IgD-negative memory B cell (primary cell): ENCODE measurements around the gene TLE1. TPM values are rescaled to one million over a fixed set of nuclear protein-coding genes. Genes with fewer than 3 reads are reported as not detected.

Experiments used
- H3K27ac Mint-ChIP-seq, 3 donors: one replicate each; pipeline ENCODE4 v1.8.0; 2020 to 2022; ENCODE audit warnings: mild to moderate bottlenecking in 3 of 3, mixed read lengths in 3 of 3, moderate library complexity in 1 of 3
- H3K27me3 Mint-ChIP-seq: one replicate; pipeline ENCODE4 v1.8.0; 2021; ENCODE audit warnings: mixed read lengths
- H3K36me3 Mint-ChIP-seq: one replicate; pipeline ENCODE4 v1.8.0; 2020; ENCODE audit warnings: mild to moderate bottlenecking, mixed read lengths
- H3K4me1 Mint-ChIP-seq, 3 donors: one replicate each; pipeline ENCODE4 v1.8.0; 2020 to 2022; ENCODE audit warnings: mixed read lengths in 3 of 3, mild to moderate bottlenecking in 1 of 3
- H3K4me3 Mint-ChIP-seq, 4 donors: one replicate each; pipeline ENCODE4 v1.8.0; 2020 to 2022; ENCODE audit warnings: mild to moderate bottlenecking in 4 of 4, mixed read lengths in 4 of 4, moderate library complexity in 3 of 4
- H3K9me3 Mint-ChIP-seq, 3 donors: one replicate each; pipeline ENCODE4 v1.8.0; 2020 to 2021; ENCODE audit warnings: mixed read lengths in 3 of 3, mild to moderate bottlenecking in 1 of 3
- polyA plus RNA-seq: library from polyadenylated mRNA; unstranded; fragments of 300-500 nt; fragmentation: Illumina TruSeq; gene quantifications from one replicate; pipeline ENCODE4 v1.2.3, GENCODE V29; 2021

TLE1 gene
- polyA plus RNA-seq, 1 donor from 2014 or later: 115 TPM

DNA sequence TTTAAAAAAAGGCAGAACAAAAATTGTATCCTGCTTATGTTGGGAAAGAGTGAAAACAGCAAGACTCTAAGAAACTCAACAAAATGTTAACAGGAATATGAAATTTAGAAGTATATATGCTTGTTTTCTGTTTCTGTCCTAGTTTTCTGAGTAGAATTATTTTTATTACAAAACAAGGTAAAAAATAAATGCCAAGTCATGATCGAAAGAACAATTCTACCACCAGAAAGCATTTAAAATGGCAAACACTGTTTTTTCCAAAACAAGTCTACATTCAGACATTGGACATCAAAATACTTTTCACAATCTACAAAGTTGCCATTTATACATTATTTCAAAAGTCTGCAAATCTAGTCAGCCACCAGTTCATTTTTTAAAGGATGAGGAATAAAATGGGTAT is 102.6 kb downstream of the TLE1 start:
- H3K9me3 Mint-ChIP-seq: peaks cover 0 to 3% (median 0%) of the 10 kb centered on the region in 3 donors
- H3K27me3 Mint-ChIP-seq: no peaks in the 10 kb centered on the region
- no peak overlapping the region for H3K4me3 Mint-ChIP-seq
- H3K36me3 Mint-ChIP-seq: peaks cover 31% of the 10 kb centered on the region
- H3K4me1 Mint-ChIP-seq: peaks cover 0 to 1% (median 0%) of the 10 kb centered on the region in 3 donors
- no peak overlapping the region for H3K27ac Mint-ChIP-seq

DNA sequence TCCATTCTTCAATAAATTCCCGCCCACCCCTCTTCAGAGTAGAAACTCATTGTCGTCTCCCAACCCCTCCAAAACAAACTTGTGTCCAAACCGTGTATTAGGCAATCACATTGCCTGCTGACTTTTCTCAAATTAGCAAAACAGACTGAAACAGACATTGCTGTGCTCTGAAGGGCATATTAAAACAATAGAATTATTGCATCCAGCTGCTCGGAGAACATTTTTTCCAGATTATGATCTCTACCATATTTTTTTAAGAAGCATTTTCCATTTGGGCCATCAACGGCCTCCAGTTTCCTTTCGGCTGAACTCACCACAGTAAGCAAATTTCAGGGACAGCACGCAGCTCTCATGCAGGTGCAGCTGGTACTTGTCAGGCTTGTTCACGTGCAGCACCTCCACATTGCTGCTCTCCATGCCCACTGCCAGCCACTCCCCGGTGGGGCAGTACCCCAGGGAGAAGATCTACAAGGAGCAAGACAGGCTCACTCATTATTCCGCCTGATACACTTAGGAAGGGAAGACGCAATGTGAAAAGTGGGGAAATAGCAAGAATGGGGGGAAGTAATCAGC is 104.1 kb downstream of the TLE1 start:
- H3K27me3 Mint-ChIP-seq: no peaks in the 10 kb centered on the region
- H3K36me3 Mint-ChIP-seq: peaks cover 31% of the 10 kb centered on the region
- peaks cover 0 to 1% (median 0%) of the 10 kb centered on the region in 3 donors for H3K4me1 Mint-ChIP-seq
- no peak overlapping the region for H3K4me3 Mint-ChIP-seq
- H3K9me3 Mint-ChIP-seq: peaks cover 0 to 3% (median 0%) of the 10 kb centered on the region in 3 donors
- H3K27ac Mint-ChIP-seq: peak overlapping the region in 2 of 3 donors; percentile 33 to 92

DNA sequence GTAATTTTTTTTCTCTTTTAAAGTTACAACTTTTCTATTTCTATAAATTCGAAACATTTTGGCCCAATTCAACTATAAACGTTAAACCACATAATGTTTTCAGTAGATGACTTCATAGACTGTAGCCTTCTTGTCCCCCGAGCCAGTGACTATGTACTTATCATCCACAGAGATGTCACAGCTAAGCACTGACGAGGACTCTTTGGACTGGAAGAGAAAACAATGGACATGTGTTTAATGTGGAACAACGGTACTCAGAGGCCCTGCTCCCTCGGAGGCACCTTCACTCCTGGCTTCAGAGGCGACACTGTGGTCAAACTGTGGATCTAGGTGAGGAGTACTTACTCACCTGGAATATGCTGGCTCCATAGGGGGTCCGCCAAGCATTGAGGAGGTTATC is 105.2 kb downstream of the TLE1 start:
- peaks cover 26% of the 10 kb centered on the region for H3K36me3 Mint-ChIP-seq

DNA sequence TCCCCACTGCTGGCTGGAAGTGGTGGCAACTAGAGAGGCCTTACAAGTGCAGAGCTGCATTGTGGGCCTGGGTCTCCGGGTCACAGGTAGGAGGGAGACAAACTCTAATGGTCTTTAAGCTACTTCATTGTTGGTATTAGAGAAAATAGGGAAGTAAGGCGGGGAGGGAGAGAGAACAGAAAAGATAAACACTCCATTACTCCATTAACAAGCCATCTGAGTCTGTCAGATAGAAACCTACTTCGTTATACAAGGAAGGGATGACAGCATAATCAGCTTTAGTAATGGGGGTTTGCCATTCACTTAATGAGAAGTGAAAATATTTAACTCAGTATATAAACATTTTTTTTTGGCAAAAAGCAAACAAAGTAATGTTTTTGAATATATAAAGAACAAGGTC is 107.4 kb downstream of the TLE1 start:
- H3K27ac Mint-ChIP-seq: no peak overlapping the region
- peaks cover 17% of the 10 kb centered on the region for H3K36me3 Mint-ChIP-seq
- H3K4me1 Mint-ChIP-seq: peaks cover 0 to 5% (median 4%) of the 10 kb centered on the region in 3 donors
- H3K9me3 Mint-ChIP-seq: peaks cover 0 to 3% (median 0%) of the 10 kb centered on the region in 3 donors
- H3K4me3 Mint-ChIP-seq: no peak overlapping the region
- H3K27me3 Mint-ChIP-seq: no peaks in the 10 kb centered on the region

More for the DNA sequence above, 105.2 kb downstream of the TLE1 start:
- no peak overlapping the region for H3K27ac Mint-ChIP-seq
- H3K4me1 Mint-ChIP-seq: peaks cover 0 to 4% (median 0%) of the 10 kb centered on the region in 3 donors
- no peak overlapping the region for H3K4me3 Mint-ChIP-seq
- peaks cover 0 to 3% (median 0%) of the 10 kb centered on the region in 3 donors for H3K9me3 Mint-ChIP-seq
- no peaks in the 10 kb centered on the region for H3K27me3 Mint-ChIP-seq

DNA sequence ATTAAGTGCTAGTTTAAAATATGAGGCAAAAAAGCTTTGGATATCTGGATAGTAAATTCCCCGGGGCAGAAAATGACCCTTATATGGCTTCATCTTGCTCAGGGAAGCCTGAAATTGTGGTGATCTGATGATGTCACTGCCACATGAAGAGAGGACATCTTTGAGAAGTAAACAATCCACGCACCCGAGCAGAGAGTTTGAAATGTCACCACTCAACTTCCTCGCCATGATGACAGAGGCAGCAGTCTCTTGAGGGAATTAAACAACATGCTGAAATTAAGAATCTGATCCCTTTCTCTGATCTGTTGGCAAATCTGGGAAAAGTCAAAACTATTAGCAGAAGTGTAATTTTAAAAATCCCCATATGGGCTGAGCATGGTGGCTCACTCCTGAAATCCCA is 110.0 kb downstream of the TLE1 start:
- no peak overlapping the region for H3K4me3 Mint-ChIP-seq
- peaks cover 15% of the 10 kb centered on the region for H3K36me3 Mint-ChIP-seq
- H3K27me3 Mint-ChIP-seq: no peaks in the 10 kb centered on the region
- no peaks in the 10 kb centered on the region for H3K9me3 Mint-ChIP-seq
- no peak overlapping the region for H3K27ac Mint-ChIP-seq
- H3K4me1 Mint-ChIP-seq: peaks cover 4 to 11% (median 9%) of the 10 kb centered on the region in 3 donors

DNA sequence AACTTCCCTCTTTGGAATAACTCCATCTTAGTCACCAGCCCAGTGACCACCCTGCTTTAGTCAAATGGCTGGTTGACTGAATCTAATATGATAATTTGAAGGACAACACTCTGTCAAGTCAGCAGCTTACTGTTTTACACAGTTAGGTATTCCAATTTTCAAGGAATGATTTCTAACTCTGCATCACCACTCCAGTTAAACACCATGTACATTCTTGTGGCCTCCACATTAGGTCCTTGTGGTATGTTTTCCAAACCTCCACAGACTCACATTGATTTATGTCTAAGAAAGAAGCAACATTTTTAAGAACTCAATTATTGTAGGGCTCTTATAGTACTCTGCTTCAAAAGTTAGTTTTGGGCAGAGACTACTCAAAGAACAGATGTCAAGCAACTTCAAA is 110.7 kb downstream of the TLE1 start:
- Mint-ChIP-seq H3K27ac (no peak overlapping the region), H3K4me3 (no peak overlapping the region), H3K9me3 (no peaks in the 10 kb centered on the region), H3K36me3 (peaks cover 11% of the 10 kb centered on the region), H3K4me1 (peaks cover 4 to 11% (median 11%) of the 10 kb centered on the region in 3 donors), H3K27me3 (no peaks in the 10 kb centered on the region)

DNA sequence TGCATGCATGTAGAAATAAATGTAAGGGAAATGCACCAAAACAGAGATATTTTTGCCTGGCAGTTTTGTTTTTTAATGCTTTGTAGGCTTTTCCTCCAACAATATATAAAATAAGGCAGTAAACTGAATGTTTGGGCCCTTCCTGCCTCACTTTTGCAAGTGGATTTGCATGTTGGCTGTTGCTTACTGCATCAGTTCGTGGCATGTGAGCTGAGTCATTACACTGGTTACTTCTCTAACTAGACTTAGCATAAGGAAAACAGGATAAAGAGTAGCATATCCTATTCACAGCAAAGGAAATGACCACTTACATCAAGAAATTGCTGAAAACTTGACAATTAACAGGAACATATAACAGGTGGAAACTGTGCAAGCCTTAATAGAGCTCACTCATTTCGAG is 113.4 kb downstream of the TLE1 start:
- H3K27me3 Mint-ChIP-seq: no peaks in the 10 kb centered on the region
- no peak overlapping the region for H3K27ac Mint-ChIP-seq
- peaks cover 4 to 16% (median 11%) of the 10 kb centered on the region in 3 donors for H3K4me1 Mint-ChIP-seq
- peaks cover 9% of the 10 kb centered on the region for H3K36me3 Mint-ChIP-seq
- H3K9me3 Mint-ChIP-seq: no peaks in the 10 kb centered on the region
- no peak overlapping the region for H3K4me3 Mint-ChIP-seq

DNA sequence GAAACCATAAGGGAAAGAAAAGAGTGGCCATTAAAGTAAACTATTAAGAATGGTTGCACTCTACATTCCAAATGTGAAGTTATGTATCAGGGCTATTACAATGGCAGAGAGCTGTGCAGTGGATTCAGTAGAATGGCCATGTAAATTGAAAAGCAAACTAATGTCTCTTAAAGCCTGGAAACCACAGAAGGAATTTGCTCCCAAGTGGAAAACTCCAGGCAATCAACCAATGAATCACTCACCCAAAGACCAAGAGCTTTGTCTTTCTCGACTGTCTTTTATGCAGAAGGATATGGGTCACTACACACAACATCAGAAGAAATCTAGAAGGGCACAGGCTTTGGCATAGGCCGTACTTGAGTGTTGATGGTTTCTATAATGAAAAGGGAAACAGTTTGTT is 114.9 kb downstream of the TLE1 start:
- H3K27ac Mint-ChIP-seq: no peak overlapping the region
- no peak overlapping the region for H3K4me3 Mint-ChIP-seq
- no peaks in the 10 kb centered on the region for H3K27me3 Mint-ChIP-seq
- peaks cover 8% of the 10 kb centered on the region for H3K36me3 Mint-ChIP-seq
- H3K4me1 Mint-ChIP-seq: peaks cover 4 to 16% (median 10%) of the 10 kb centered on the region in 3 donors
- no peaks in the 10 kb centered on the region for H3K9me3 Mint-ChIP-seq

DNA sequence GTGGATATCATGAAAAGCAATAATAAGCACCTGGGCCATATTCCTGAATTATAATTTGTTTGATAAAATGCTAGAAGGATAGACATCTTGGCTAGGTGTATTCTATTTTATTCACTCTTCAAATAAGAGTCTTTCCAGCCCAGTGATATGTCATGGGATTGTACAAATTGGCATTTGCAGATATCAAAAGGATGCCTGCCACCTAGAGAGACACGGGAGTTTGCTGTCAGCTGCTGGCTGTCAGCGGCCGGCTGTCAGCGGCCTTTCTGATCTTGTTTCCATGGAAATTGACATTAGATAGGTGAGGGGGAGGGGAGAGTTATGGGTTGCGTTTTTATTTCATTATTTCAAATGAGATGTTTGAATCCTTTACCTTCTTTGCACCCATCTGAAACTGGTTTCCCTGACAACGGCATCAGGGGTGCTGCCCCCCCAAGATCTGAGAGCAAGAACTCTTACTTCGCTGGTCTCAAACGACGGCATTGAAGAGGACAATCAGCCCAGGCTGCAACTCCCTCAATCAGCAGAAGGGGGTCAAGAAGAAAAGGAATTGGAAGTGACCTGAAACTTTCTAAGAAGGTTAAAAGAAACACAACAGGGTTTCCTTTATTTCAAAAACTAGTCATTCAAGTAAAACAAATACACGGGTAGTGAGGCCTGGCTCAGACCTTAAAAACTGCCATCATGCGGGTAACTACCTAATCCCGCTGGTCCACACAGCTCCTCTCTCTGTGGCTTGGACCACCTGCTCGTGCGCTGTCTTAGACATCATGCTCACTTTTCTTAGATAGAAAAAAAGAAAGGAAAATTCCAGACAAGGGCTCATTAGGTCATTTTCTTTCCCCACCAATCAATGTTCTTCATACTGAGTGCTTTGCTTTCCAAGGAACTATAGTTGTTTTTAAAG is 115.7 kb downstream of the TLE1 start:
- Mint-ChIP-seq H3K36me3 (peaks cover 5% of the 10 kb centered on the region), H3K4me3 (no peak overlapping the region), H3K9me3 (no peaks in the 10 kb centered on the region), H3K27me3 (no peaks in the 10 kb centered on the region), H3K27ac (no peak overlapping the region), H3K4me1 (peaks cover 4 to 13% (median 7%) of the 10 kb centered on the region in 3 donors)

DNA sequence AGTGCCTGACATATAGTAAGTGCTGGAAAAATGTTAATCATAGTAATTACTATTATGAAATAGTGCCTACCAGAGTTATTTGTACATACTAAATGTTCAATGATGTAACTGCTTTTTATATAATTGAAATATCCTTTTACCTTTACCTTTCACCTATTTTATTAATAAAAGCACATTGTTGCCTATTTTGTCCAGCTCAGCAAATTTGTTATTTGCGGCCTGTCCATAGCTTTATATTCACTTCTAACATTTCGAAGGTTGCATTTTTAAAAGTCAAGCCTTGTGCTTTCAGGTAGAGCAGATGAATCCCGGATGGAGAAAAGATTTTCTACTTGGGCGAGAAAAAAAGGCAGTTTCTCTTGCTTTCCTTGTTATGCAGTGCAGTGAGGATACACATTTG is 119.3 kb downstream of the TLE1 start:
- no peaks in the 10 kb centered on the region for H3K9me3 Mint-ChIP-seq
- H3K27me3 Mint-ChIP-seq: no peaks in the 10 kb centered on the region
- no peak overlapping the region for H3K27ac Mint-ChIP-seq
- H3K4me1 Mint-ChIP-seq: peaks cover 0 to 10% (median 1%) of the 10 kb centered on the region in 3 donors
- H3K36me3 Mint-ChIP-seq: peaks cover 5% of the 10 kb centered on the region
- no peak overlapping the region for H3K4me3 Mint-ChIP-seq

DNA sequence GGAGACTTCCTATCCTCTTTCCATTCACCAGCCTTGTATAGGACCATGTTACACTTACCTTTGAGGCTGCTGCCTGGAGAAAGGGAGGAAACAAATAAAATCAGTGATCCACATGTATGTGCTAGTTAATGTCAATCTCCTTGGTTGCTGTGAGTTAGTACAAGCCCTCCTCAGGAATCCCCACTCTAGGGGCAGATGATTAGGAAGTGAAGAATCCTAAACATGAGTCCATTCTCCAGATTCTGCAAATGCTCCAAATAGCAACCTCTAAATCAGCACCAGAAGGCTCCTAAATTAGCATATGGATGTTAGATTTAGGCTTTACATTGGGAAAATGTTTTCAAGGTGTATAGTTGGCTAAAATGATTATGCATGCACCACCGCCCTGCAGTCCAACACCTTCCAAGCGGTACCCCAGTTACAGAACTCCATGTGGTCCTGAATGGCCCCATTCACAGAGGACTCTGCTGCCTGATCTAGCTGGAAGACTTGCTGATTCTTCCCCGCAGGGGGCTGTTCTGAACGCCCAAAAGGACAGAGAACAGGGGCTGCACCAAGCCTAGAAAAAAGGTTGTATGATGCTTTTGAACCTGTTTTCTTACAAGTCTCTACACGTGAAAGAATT is 123.2 kb downstream of the TLE1 start:
- no peaks in the 10 kb centered on the region for H3K27me3 Mint-ChIP-seq
- H3K4me1 Mint-ChIP-seq: peaks cover 3 to 11% (median 6%) of the 10 kb centered on the region in 3 donors

DNA sequence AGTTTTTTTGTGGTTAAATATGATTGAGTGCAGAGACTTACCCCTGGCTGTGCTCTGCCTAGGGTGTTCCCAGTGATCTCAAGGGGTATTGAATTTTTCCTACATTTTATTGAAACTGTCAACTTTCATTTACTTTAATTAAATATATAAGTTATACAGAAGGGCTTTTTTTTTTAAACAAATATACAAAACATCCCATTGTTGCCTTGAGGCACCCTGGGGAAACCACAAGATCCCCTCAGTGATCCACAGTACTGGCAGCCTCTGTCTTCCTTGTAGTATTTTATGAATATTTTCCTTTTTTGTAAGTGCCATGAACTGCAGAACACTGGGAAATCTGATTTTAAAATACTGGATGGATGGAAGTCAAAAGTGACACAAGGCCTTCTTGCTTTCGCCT is 123.7 kb downstream of the TLE1 start:
- Mint-ChIP-seq H3K36me3 (no peaks in the 10 kb centered on the region), H3K9me3 (no peaks in the 10 kb centered on the region), H3K27ac (no peak overlapping the region), H3K4me3 (no peak overlapping the region), H3K4me1 (peaks cover 6 to 15% (median 10%) of the 10 kb centered on the region in 3 donors), H3K27me3 (no peaks in the 10 kb centered on the region)

More for the DNA sequence above, 123.2 kb downstream of the TLE1 start:
- no peak overlapping the region for H3K4me3 Mint-ChIP-seq
- H3K36me3 Mint-ChIP-seq: no peaks in the 10 kb centered on the region
- H3K9me3 Mint-ChIP-seq: no peaks in the 10 kb centered on the region
- no peak overlapping the region for H3K27ac Mint-ChIP-seq

DNA sequence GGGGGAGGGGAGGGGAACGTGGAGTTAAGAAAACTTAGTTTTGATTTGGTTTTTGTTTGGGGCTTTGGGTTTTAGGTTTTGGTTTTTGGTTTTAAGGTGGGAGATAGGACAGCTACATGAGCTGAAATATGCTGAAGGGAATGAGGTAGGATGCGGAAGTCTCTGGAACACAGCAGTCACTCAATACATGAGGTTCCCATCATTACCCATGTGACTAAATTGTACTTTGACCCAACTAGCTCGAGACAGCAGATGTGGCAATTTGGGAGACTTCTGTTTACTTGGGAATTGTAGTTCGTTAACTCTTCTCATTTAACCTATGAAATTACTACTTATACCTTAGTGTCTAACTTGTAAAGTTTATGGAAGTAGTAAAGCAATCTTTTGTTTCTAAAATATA is 124.2 kb downstream of the TLE1 start:
- no peak overlapping the region for H3K4me3 Mint-ChIP-seq
- H3K4me1 Mint-ChIP-seq: peaks cover 6 to 15% (median 14%) of the 10 kb centered on the region in 3 donors
- H3K27ac Mint-ChIP-seq: peak overlapping the region in 1 of 3 donors; percentile 13
- H3K27me3 Mint-ChIP-seq: no peaks in the 10 kb centered on the region
- no peaks in the 10 kb centered on the region for H3K9me3 Mint-ChIP-seq
- no peaks in the 10 kb centered on the region for H3K36me3 Mint-ChIP-seq

DNA sequence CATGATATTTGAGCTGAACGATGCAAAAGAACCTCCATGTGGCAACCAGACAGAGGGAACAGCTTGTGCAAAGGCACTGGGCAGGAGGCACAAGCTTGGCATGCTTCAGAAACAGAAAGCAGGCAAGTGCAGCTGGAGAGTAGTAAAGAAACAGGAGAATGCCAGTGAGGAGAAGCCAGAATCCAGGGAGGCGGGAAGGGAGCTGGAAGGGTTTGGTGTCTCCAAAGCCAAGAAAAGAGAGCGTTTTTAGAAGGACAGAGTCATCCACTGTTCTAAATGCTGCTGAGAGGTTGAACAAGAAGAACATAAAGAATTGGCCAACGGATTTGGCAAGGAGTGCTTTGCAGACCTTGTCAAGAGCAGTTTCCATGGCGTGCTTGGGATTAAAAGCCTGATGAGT is 124.7 kb downstream of the TLE1 start:
- Mint-ChIP-seq H3K27ac (peak overlapping the region in 1 of 3 donors; percentile 13), H3K4me3 (no peak overlapping the region), H3K36me3 (no peaks in the 10 kb centered on the region), H3K4me1 (peaks cover 6 to 19% (median 17%) of the 10 kb centered on the region in 3 donors), H3K27me3 (no peaks in the 10 kb centered on the region), H3K9me3 (no peaks in the 10 kb centered on the region)

DNA sequence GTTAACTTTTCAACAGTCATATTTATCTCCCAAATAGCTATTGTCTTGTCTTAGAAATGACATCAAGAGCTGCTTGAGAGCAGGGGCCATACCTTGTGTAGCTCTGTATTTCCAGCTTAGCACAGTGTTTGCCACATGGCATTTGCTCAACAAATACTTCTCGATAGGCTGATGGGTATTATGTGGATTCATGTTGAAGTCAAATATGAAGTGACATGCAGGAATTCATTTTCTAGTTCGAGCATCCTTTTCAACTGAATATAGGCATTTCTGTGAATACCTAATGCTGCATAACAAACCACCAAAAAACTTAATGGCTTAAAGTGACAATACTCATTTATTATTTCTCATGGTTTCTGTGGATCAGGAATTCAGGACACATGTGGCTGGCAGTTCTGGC is 125.6 kb downstream of the TLE1 start:
- no peaks in the 10 kb centered on the region for H3K36me3 Mint-ChIP-seq
- H3K4me3 Mint-ChIP-seq: peak overlapping the region in 1 of 4 donors; percentile 30
- H3K4me1 Mint-ChIP-seq: peaks cover 6 to 19% (median 17%) of the 10 kb centered on the region in 3 donors
- no peak overlapping the region for H3K27ac Mint-ChIP-seq
- no peaks in the 10 kb centered on the region for H3K27me3 Mint-ChIP-seq
- peaks cover 0 to 3% (median 0%) of the 10 kb centered on the region in 3 donors for H3K9me3 Mint-ChIP-seq
